ENCODE measurements around the gene RAB30. TPM values are rescaled to one million over a fixed set of nuclear protein-coding genes. Genes with fewer than 3 reads are reported as not detected.

The RAB30 gene
- total and polyA plus RNA-seq, 9 of the 15 experiments (the other 6 are each of a cell fraction or from before 2014, with no cell fraction given): 0.29 to 1.3 (median 1.0) TPM

DNA sequence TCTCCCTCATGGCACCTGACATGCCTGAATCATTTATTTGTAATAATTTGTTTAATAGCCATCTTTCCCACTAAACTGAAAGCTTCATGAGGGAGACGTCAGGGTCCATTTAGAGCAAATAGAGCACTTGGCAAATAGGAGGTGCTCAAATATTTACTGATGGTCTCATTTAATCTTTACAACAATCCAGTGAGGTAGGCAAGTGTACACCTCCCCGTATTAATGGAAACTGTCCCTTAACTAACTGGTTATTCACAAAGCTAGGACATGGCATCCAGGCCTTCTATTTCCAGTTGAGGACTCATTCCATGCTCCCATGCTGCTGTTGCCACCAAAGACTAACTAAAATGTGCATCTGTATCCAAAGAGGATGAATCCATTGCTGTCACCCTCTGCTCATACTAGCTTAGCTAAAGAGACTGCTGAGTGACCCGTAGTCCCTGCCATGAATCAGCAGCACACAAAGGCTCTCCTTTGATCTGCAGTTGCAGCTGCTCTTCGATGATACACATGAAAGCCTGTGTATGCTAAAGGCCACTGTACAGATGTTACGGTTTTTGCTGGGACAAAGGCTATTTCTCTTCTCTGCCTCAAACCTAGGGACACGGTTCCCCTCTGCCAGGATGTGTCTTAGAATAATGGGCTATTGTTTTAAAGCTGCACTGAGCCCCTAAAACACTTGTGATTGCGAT, 82.6 kb downstream of the RAB30 start:
- Histone ChIP-seq H2AFZ (ENCODE audit: low read depth, low read length) (peak overlapping the region; percentile 63), H3K79me2 (ENCODE audit: control insufficient read depth, insufficient read depth, low read length) (no peaks in the 10 kb centered on the region), H3K36me3 (ENCODE audit: control insufficient read depth, insufficient read depth, low read length) (no peaks in the 10 kb centered on the region), H3K27ac (ENCODE audit: extremely low read depth, low read depth, low read length) (no peak overlapping the region), H3K4me3 (no peak overlapping the region), H3K9me3 (replicated peaks; ENCODE audit: control insufficient read depth, insufficient read depth, low read depth, low read length) (no peaks in the 10 kb centered on the region), H3K27me3 (ENCODE audit: control insufficient read depth in 2 of 2, insufficient read depth in 2 of 2, low read length in 2 of 2) (no peaks in the 10 kb centered on the region), H4K20me1 (replicated peaks; ENCODE audit: control insufficient read depth, insufficient read depth, low read length) (no peaks in the 10 kb centered on the region), H3K9me1 (ENCODE audit: control insufficient read depth, insufficient read depth, low read length) (no peaks in the 10 kb centered on the region), H3K4me1 (replicated peaks in 1 of 2; ENCODE audit: control insufficient read depth in 2 of 2, insufficient read depth in 2 of 2, low read length in 2 of 2) (peaks cover 2 to 22% of the 10 kb centered on the region in 2 experiments; a peak in 3 of 5 replicates), H3K9ac (ENCODE audit: insufficient read depth in 1 of 2, low read depth in 2 of 2, low read length in 2 of 2) (no peak overlapping the region), H3K4me2 (ENCODE audit: insufficient read depth, low read length) (peak overlapping the region; percentile 39; the same call in 1 of the 2 replicates)
- ChIA-PET POLR2A (interaction anchor here (0.6 to 0.9 kb wide), 2 partner anchors 51 to 167 kb away, joined by 3 read pairs; no protein-coding TSS in a partner anchor), CTCF (ENCODE audit: low intra/inter-chr PET ratio) (no interaction called here)
- intact Hi-C loops (cut with micrococcal nuclease) (no loop called here), in situ Hi-C loops (cut with MboI) (no loop called here)
- FAIRE-seq (peak; percentile 91), ATAC-seq (peak; percentile 89), DNase-seq (ENCODE audit: extremely low read depth in 1 of 4, low spot score in 3 of 4) (peak; percentile 19 to 72 (median 52))
- 15% methylated on average over 7 of the region's 7 CpGs for WGBS (ENCODE audit: insufficient coverage, low coverage, missing lambda C conversion rate)
- BruUV-seq (replicated peaks): no TSS peak
- TF ChIP-seq FOXK2 (conservative IDR thresholded peaks at IDR 0.05 in 1 of 2, IDR thresholded peaks at IDR 0.05 in 1 of 2; ENCODE audit: low read depth in 2 of 2): 0 out of 4 replicates have a peak, but pooled peaks of 1 of the 2 experiments have one; percentile 18
- peak; percentile 57 for TF ChIP-seq ZNF316 (IDR thresholded peaks at IDR 0.05)
- TF ChIP-seq POLR2AphosphoS5 (IDR thresholded peaks at IDR 0.05; ENCODE audit: control insufficient read depth, insufficient read depth, low read depth, low read length): peak; percentile 54; the same call in 1 of the 2 replicates
- peak; percentile 70 for TF ChIP-seq NFE2 (IDR thresholded peaks at IDR 0.05; ENCODE audit: low read depth)
- peak; percentile 86; the same call in 1 of the 2 replicates for TF ChIP-seq LEF1 (IDR thresholded peaks at IDR 0.05)
- no peak for TF ChIP-seq TEAD2 (tag; IDR thresholded peaks at IDR 0.05)
- TF ChIP-seq MAFG (tag; conservative IDR thresholded peaks at IDR 0.05): peak; percentile 50
- peak; percentile 84 for TF ChIP-seq CBFA2T3 (IDR thresholded peaks at IDR 0.05)
- TF ChIP-seq, protein P1, sequence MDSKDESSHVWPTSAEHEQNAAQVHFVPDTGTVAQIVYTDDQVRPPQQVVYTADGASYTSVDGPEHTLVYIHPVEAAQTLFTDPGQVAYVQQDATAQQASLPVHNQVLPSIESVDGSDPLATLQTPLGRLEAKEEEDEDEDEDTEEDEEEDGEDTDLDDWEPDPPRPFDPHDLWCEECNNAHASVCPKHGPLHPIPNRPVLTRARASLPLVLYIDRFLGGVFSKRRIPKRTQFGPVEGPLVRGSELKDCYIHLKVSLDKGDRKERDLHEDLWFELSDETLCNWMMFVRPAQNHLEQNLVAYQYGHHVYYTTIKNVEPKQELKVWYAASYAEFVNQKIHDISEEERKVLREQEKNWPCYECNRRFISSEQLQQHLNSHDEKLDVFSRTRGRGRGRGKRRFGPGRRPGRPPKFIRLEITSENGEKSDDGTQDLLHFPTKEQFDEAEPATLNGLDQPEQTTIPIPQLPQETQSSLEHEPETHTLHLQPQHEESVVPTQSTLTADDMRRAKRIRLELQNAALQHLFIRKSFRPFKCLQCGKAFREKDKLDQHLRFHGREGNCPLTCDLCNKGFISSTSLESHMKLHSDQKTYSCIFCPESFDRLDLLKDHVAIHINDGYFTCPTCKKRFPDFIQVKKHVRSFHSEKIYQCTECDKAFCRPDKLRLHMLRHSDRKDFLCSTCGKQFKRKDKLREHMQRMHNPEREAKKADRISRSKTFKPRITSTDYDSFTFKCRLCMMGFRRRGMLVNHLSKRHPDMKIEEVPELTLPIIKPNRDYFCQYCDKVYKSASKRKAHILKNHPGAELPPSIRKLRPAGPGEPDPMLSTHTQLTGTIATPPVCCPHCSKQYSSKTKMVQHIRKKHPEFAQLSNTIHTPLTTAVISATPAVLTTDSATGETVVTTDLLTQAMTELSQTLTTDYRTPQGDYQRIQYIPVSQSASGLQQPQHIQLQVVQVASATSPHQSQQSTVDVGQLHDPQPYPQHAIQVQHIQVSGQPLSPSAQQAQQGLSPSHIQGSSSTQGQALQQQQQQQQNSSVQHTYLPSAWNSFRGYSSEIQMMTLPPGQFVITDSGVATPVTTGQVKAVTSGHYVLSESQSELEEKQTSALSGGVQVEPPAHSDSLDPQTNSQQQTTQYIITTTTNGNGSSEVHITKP (IDR thresholded peaks at IDR 0.05; ENCODE audit: partially characterized antibody): peak; percentile 14
- TF ChIP-seq DPF2 (IDR thresholded peaks at IDR 0.05): peak; percentile 60; the same call in 1 of the 2 replicates
- no peak for TF ChIP-seq SP2 (IDR thresholded peaks at IDR 0.05; ENCODE audit: extremely low read depth, low read depth, low read length, poor library complexity, severe bottlenecking)
- peak; percentile 13; the same call in 1 of the 2 replicates for TF ChIP-seq MAFK (IDR thresholded peaks at IDR 0.05; ENCODE audit: low read length)
- peak; percentile 73 for TF ChIP-seq CBFA2T2 (conservative IDR thresholded peaks at IDR 0.05)
- peak; percentile 45 for TF ChIP-seq C11orf30 (IDR thresholded peaks at IDR 0.05; ENCODE audit: low read depth)
- peak; percentile 63 for TF ChIP-seq ARID1B (IDR thresholded peaks at IDR 0.05)
- no peak for TF ChIP-seq ZNF717 (CRISPR knock-in tag; IDR thresholded peaks at IDR 0.05)
- 0 out of 2 replicates have a peak, but pooled peaks have one; percentile 38 for TF ChIP-seq MTA2 (IDR thresholded peaks at IDR 0.05; ENCODE audit: low read depth)
- peak; percentile 44 for TF ChIP-seq MEIS2 (IDR thresholded peaks at IDR 0.05; ENCODE audit: partially characterized antibody)
- peak; percentile 39; the same call in 1 of the 2 replicates for TF ChIP-seq NCOR1 (IDR thresholded peaks at IDR 0.05)
- no peak for TF ChIP-seq SRSF9 (IDR thresholded peaks at IDR 0.05; ENCODE audit: borderline replicate concordance, low read depth, low read length)
- TF ChIP-seq TCF3 (CRISPR knock-in tag; IDR thresholded peaks at IDR 0.05): peak; percentile 58
